ENCODE results near the gene HDHD3.

HDHD3 gene

DNA sequence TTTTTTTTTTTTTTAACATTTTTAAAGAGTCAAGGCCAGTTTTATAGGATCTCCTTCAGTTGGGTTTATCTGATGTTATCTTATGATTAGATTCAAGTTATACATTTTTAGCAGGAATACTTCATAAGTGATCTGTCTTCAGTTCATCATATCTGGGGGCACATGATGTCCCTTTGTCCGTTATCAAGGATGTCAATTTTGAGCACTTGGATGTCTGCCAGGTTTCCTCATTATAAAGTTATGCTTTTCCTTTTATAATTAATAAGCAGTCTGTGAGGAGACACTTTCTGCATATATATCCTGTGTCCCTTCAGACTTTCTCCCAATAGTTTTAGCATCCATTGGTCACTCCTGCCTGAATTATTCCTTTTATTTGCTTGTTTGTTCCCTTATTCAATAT lies 11.8 kb downstream of the HDHD3 start:
- H3K27me3 ChIP-seq (replicated peaks; ENCODE audit: insufficient read depth, low read length), result no peaks in the 10 kb centered on the region
- H3K79me2 ChIP-seq (ENCODE audit: low read length), result no peaks in the 10 kb centered on the region
- H3K4me3 ChIP-seq (ENCODE audit: low read length), result no peak overlapping the region
- H3K27ac ChIP-seq (ENCODE audit: low read length), result no peak overlapping the region
- no peak overlapping the region for H3K9ac ChIP-seq (ENCODE audit: low read length)
- no peaks in the 10 kb centered on the region for H3K36me3 ChIP-seq (replicated peaks; ENCODE audit: insufficient read depth, low read length)
- H4K20me1 ChIP-seq (ENCODE audit: insufficient read depth, low read length), result no peaks in the 10 kb centered on the region
- no peak for DNase-seq
- TF ChIP-seq EZH2phosphoT487 (IDR thresholded peaks at IDR 0.05; ENCODE audit: low read length) (no peak), EZH2 (optimal IDR thresholded peaks at IDR 0.05; ENCODE audit: low read depth, low read length) (no peak)
- TF ChIP-seq, protein P1, sequence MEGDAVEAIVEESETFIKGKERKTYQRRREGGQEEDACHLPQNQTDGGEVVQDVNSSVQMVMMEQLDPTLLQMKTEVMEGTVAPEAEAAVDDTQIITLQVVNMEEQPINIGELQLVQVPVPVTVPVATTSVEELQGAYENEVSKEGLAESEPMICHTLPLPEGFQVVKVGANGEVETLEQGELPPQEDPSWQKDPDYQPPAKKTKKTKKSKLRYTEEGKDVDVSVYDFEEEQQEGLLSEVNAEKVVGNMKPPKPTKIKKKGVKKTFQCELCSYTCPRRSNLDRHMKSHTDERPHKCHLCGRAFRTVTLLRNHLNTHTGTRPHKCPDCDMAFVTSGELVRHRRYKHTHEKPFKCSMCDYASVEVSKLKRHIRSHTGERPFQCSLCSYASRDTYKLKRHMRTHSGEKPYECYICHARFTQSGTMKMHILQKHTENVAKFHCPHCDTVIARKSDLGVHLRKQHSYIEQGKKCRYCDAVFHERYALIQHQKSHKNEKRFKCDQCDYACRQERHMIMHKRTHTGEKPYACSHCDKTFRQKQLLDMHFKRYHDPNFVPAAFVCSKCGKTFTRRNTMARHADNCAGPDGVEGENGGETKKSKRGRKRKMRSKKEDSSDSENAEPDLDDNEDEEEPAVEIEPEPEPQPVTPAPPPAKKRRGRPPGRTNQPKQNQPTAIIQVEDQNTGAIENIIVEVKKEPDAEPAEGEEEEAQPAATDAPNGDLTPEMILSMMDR (IDR thresholded peaks at IDR 0.05; ENCODE audit: low read length), result no peak
- H3K9me2 ChIP-seq (replicated peaks; ENCODE audit: insufficient read depth, low read length), result no peaks in the 10 kb centered on the region
- no peaks in the 10 kb centered on the region for H3F3A ChIP-seq (ENCODE audit: insufficient read depth, low read length)
- no peaks in the 10 kb centered on the region for H3K9me3 ChIP-seq (replicated peaks; ENCODE audit: insufficient read depth, low read length)
- no peaks in the 10 kb centered on the region for H3K4me1 ChIP-seq (ENCODE audit: low read length)
- no peak overlapping the region for H2AFZ ChIP-seq (ENCODE audit: low read length)
- no peak overlapping the region for H3K4me2 ChIP-seq (ENCODE audit: low read depth, low read length)

GRCh38 chr9:113363336-113363735 lies 13.4 kb downstream of the HDHD3 start:
- Histone ChIP-seq H2AFZ (ENCODE audit: low read length) (no peak overlapping the region), H3K4me1 (ENCODE audit: low read length) (no peaks in the 10 kb centered on the region), H4K20me1 (ENCODE audit: insufficient read depth, low read length) (no peaks in the 10 kb centered on the region), H3K4me3 (ENCODE audit: low read length) (no peak overlapping the region), H3K27ac (ENCODE audit: low read length) (no peak overlapping the region), H3K27me3 (replicated peaks; ENCODE audit: insufficient read depth, low read length) (no peaks in the 10 kb centered on the region), H3K36me3 (replicated peaks; ENCODE audit: insufficient read depth, low read length) (no peaks in the 10 kb centered on the region), H3K79me2 (ENCODE audit: low read length) (peaks cover 7% of the 10 kb centered on the region), H3K4me2 (ENCODE audit: low read depth, low read length) (no peak overlapping the region), H3K9me2 (replicated peaks; ENCODE audit: insufficient read depth, low read length) (no peaks in the 10 kb centered on the region), H3K9me3 (replicated peaks; ENCODE audit: insufficient read depth, low read length) (no peaks in the 10 kb centered on the region), H3K9ac (ENCODE audit: low read length) (no peak overlapping the region), H3F3A (ENCODE audit: insufficient read depth, low read length) (no peaks in the 10 kb centered on the region)
- no peak for TF ChIP-seq EZH2 (optimal IDR thresholded peaks at IDR 0.05; ENCODE audit: low read depth, low read length)
- TF ChIP-seq, protein P1 (IDR thresholded peaks at IDR 0.05; ENCODE audit: low read length), result no peak
- no peak for TF ChIP-seq EZH2phosphoT487 (IDR thresholded peaks at IDR 0.05; ENCODE audit: low read length)
- no peak for DNase-seq

- H3K27ac ChIP-seq (ENCODE audit: low read length), result no peak overlapping the region
- DNase-seq, result no peak
- H3K9me2 ChIP-seq (replicated peaks; ENCODE audit: insufficient read depth, low read length), result no peaks in the 10 kb centered on the region
Observed at GRCh38 chr9:113361304-113362018, 15.3 kb downstream of the HDHD3 start.

More at GRCh38 chr9:113361304-113362018, 15.3 kb downstream of the HDHD3 start:
- Histone ChIP-seq H3K36me3 (replicated peaks; ENCODE audit: insufficient read depth, low read length) (no peaks in the 10 kb centered on the region), H3K9ac (ENCODE audit: low read length) (no peak overlapping the region), H3K4me2 (ENCODE audit: low read depth, low read length) (no peak overlapping the region), H2AFZ (ENCODE audit: low read length) (no peak overlapping the region), H3K9me3 (replicated peaks; ENCODE audit: insufficient read depth, low read length) (no peaks in the 10 kb centered on the region), H3K27me3 (replicated peaks; ENCODE audit: insufficient read depth, low read length) (no peaks in the 10 kb centered on the region), H3K4me1 (ENCODE audit: low read length) (no peaks in the 10 kb centered on the region), H3K79me2 (ENCODE audit: low read length) (peaks cover 13% of the 10 kb centered on the region), H3F3A (ENCODE audit: insufficient read depth, low read length) (no peaks in the 10 kb centered on the region), H3K4me3 (ENCODE audit: low read length) (no peak overlapping the region), H4K20me1 (ENCODE audit: insufficient read depth, low read length) (no peaks in the 10 kb centered on the region)
- TF ChIP-seq, protein P1 (IDR thresholded peaks at IDR 0.05; ENCODE audit: low read length), result no peak

All from MM.1S (cell line).